Heart left ventricle (tissue), 16 donors: Measurements from ENCODE around the gene USP17L28. TPM values are rescaled to one million over a fixed set of nuclear protein-coding genes. Genes with fewer than 3 reads are reported as not detected.
"Not testable (repeated sequence)": the region's sequence is repeated elsewhere in the genome, so short reads cannot be mapped to it uniquely, and the experiment has no call there.

Source experiments
- ATAC-seq, 4 donors: fragments of 200-7000 bp; cut with Tn5 transposase; one replicate each; pipeline ENCODE4 v1.9.1; 2020 to 2022; ENCODE audit warnings: moderate library complexity in 4 of 4, mild to moderate bottlenecking in 3 of 4, moderate number of reproducible peaks in 1 of 4
- DNase-seq, 5 donors: peaks; one replicate each; pipeline ENCODE4 v3.0.0-alpha.2; 2020
- H3K27ac ChIP-seq, 12 donors: fragments of 200-600 bp; sonication (generic) in 4 of 12; one replicate each; pipeline versions ENCODE4 v1.5.0 to v1.8.0; 2016 to 2022; ENCODE audit warnings: mild to moderate bottlenecking in 2 of 12
- H3K27me3 ChIP-seq, 9 donors: fragments of 200-600 bp; sonication (generic) in 2 of 9; one replicate each; pipeline versions ENCODE4 v1.5.1 to v1.8.0; 2016 to 2022; ENCODE audit warnings: mild to moderate bottlenecking in 3 of 9
- H3K36me3 ChIP-seq, 9 donors: fragments of 200-600 bp; sonication (generic) in 2 of 9; one replicate each; pipeline versions ENCODE4 v1.5.0 to v1.8.0; 2018 to 2022; ENCODE audit warnings: mild to moderate bottlenecking in 2 of 9
- H3K4me1 ChIP-seq, 12 donors: fragments of 200-600 bp; sonication (generic) in 4 of 12; one replicate each; pipeline versions ENCODE4 v1.5.0 to v1.8.0; 2016 to 2022; ENCODE audit warnings: mild to moderate bottlenecking in 3 of 12
- H3K4me3 ChIP-seq, 12 donors: fragments of 200-600 bp; sonication (generic) in 4 of 12; one replicate each; pipeline versions ENCODE4 v1.5.0 to v1.8.0; 2017 to 2022; ENCODE audit warnings: mild to moderate bottlenecking in 9 of 12, moderate library complexity in 4 of 12
- H3K9me3 ChIP-seq, 12 donors: fragments of 200-600 bp; sonication (generic) in 4 of 12; one replicate each; pipeline versions ENCODE4 v1.5.0 to v1.8.0; 2016 to 2022; ENCODE audit warnings: mild to moderate bottlenecking in 1 of 12
- CTCF ChIP-seq, 12 donors: fragments of 200-600 bp; sonication (generic) in 4 of 12; IDR thresholded peaks; one replicate each; pipeline versions ENCODE4 v1.5.0 to v1.8.0; 2018 to 2022; ENCODE audit warnings: antibody characterized with exemption in 12 of 12, mild to moderate bottlenecking in 5 of 12
- POLR2A ChIP-seq, 2 donors: fragments of 450-650 bp; IDR thresholded peaks; one replicate each; pipeline ENCODE4 v1.6.1; 2017; ENCODE audit warnings: antibody characterized with exemption in 2 of 2, mild to moderate bottlenecking in 2 of 2, moderate library complexity in 2 of 2
- WGBS, 4 donors: extraction: QIAGEN DNeasy Blood & Tissue Kit in 2 of 4; methylation state at CpG; one replicate each; pipeline versions ENCODE4 v1.1.5 to v1.1.7; 2013 to 2018; 5-methylcytosine and 5-hydroxymethylcytosine counted together
- intact Hi-C, 10 donors: fragments of 100-400 bp; cut with DNase I; formaldehyde crosslinking; loops; one replicate each; pipeline versions ENCODE4 v1.11.1 to v1.14.2; 2022
- polyA plus RNA-seq, 2 donors: library from polyadenylated mRNA; stranded (reverse); fragments of 200-250 nt; gene quantifications; one replicate each; pipeline ENCODE4 v1.2.3, GENCODE V29; 2013
- total RNA-seq, 9 donors: library from RNA; depleted of rRNA in 2 of 9; stranded (reverse); fragments of >200 nt in 2 of 9; fragmentation: NEBNext Ultra II Directional in 3 of 9; extraction: Animal tissue kit (Norgen Biotek cat#: 25700) in 3 of 9; gene quantifications; one replicate each; pipeline versions ENCODE4 v1.1.0 to v1.2.4, GENCODE V29; 2016 to 2023
- donor health status: ischemic (EF 13 %, LVEDD 7.1; RV severe dilation, severe dysfunction).
- donor health status: healthy with polysubstance abuse.
- donor health status: DM: no; HTN: yes; CAD: no.
- donor health status: DM: no; HTN: no; CAD: no.
- donor health status: ischemic (EF 25% LVEDD 6.9; RV normal size, moderate dysfunction).
- donor health status: ischemic (EF 25% LVEDD 5.7; RV mildly dilated, moderate dysfunction).
- donor health status: healthy.
- donor health status: DM: yes; HTN: yes; CAD: no.
- donor health status: ischemic (EF 35%, LVEDD 5.7; RV mildly dilated, moderate dysfunction).
- donor health status: nonischemic (EF 11% LVEDD 7.7; RV severe dilation, severe dysfunction).
- donor health status: DM: yes; HTN: yes; CAD: no.
- donor health status: PGD.
- donor health status: ischemic (EF 29% LVEDD 5.4; RV normal size, mild dysfunction).
- donor health status: nonischemic (EF 23%, LVEDD 6.1; RV moderate dilation, normal function).

USP17L28 gene
- total and polyA plus RNA-seq, 11 donors = not detected

GRCh38 chr4:9381012-9381534 lies 32.4 kb downstream of the USP17L28 start:
- H3K27me3 ChIP-seq, H3K4me1 ChIP-seq, intact Hi-C loops, H3K9me3 ChIP-seq, H3K36me3 ChIP-seq, ATAC-seq, H3K27ac ChIP-seq: not testable (repeated sequence)
- TF ChIP-seq CTCF (IDR thresholded peaks at IDR 0.05) = peak; percentile 37 to 74 (median 58)
- 21 to 31% (median 27%) methylated on average over 5 to 36 of the region's 36 CpGs for WGBS, 4 donors
- DNase-seq = peak; percentile 12 to 60 (median 25)
- peak overlapping the region; percentile 20 to 65 (median 48) for H3K4me3 ChIP-seq

- Histone ChIP-seq H3K4me1 (no peaks in the 10 kb centered on the region), H3K36me3 (no peaks in the 10 kb centered on the region), H3K27me3 (peaks cover 0 to 2% (median 0%) of the 10 kb centered on the region in 9 donors), H3K4me3 (no peak overlapping the region), H3K27ac (no peak overlapping the region), H3K9me3 (no peaks in the 10 kb centered on the region)
- intact Hi-C loops = no loop called here
- no peak for DNase-seq
- WGBS, 4 donors = 76 to 85% (median 82%) methylated on average over 1 of the region's 1 CpG
- no peak for ATAC-seq
- TF ChIP-seq CTCF (IDR thresholded peaks at IDR 0.05) = no peak
- no peak for TF ChIP-seq POLR2A (IDR thresholded peaks at IDR 0.05)
Observed at GRCh38 chr4:9384126-9384525, 35.4 kb downstream of the USP17L28 start.

GRCh38 chr4:9389001-9389400 lies 40.3 kb downstream of the USP17L28 start:
- H3K4me1 ChIP-seq, ATAC-seq, H3K27me3 ChIP-seq, H3K9me3 ChIP-seq, intact Hi-C loops, DNase-seq, H3K4me3 ChIP-seq, H3K36me3 ChIP-seq, H3K27ac ChIP-seq: not testable (repeated sequence)
- WGBS, 4 donors = 56 to 61% (median 57%) methylated on average over 2 of the region's 2 CpGs

Other genes starting within 250 kb of the USP17L28 start
- not detected for gene FAM90A26, start 178.5 kb upstream of the USP17L28 start, total RNA-seq
- gene FAM90A26, start 178.5 kb upstream of the USP17L28 start, polyA plus RNA-seq = not detected
- not detected for gene USP17L10, start 138.2 kb upstream of the USP17L28 start, total RNA-seq
- not detected for gene USP17L10, start 138.2 kb upstream of the USP17L28 start, polyA plus RNA-seq
- gene USP17L11, start 133.5 kb upstream of the USP17L28 start, total RNA-seq = not detected
- not detected for gene USP17L11, start 133.5 kb upstream of the USP17L28 start, polyA plus RNA-seq
- gene USP17L12, start 128.7 kb upstream of the USP17L28 start, total RNA-seq = not detected
- not detected for gene USP17L12, start 128.7 kb upstream of the USP17L28 start, polyA plus RNA-seq
- not detected for gene USP17L13, start 124.0 kb upstream of the USP17L28 start, total RNA-seq
- not detected for gene USP17L13, start 124.0 kb upstream of the USP17L28 start, polyA plus RNA-seq
- gene USP17L15, start 114.5 kb upstream of the USP17L28 start, total RNA-seq = not detected
- not detected for gene USP17L15, start 114.5 kb upstream of the USP17L28 start, polyA plus RNA-seq
- gene USP17L17, start 105.0 kb upstream of the USP17L28 start, total RNA-seq = not detected
- not detected for gene USP17L17, start 105.0 kb upstream of the USP17L28 start, polyA plus RNA-seq
- gene USP17L18, start 100.3 kb upstream of the USP17L28 start, total RNA-seq = not detected
- not detected for gene USP17L18, start 100.3 kb upstream of the USP17L28 start, polyA plus RNA-seq
- not detected for gene USP17L19, start 95.5 kb upstream of the USP17L28 start, total RNA-seq
- gene USP17L19, start 95.5 kb upstream of the USP17L28 start, polyA plus RNA-seq = not detected
- gene USP17L20, start 90.8 kb upstream of the USP17L28 start, total RNA-seq = not detected
- not detected for gene USP17L20, start 90.8 kb upstream of the USP17L28 start, polyA plus RNA-seq
- not detected for gene USP17L21, start 86.0 kb upstream of the USP17L28 start, total RNA-seq
- not detected for gene USP17L21, start 86.0 kb upstream of the USP17L28 start, polyA plus RNA-seq
- gene USP17L22, start 81.3 kb upstream of the USP17L28 start, total RNA-seq = not detected
- not detected for gene USP17L22, start 81.3 kb upstream of the USP17L28 start, polyA plus RNA-seq
- gene USP17L24, start 23.7 kb upstream of the USP17L28 start, total RNA-seq = not detected
- not detected for gene USP17L24, start 23.7 kb upstream of the USP17L28 start, polyA plus RNA-seq
- gene USP17L25, start 19.0 kb upstream of the USP17L28 start, total RNA-seq = not detected
- gene USP17L25, start 19.0 kb upstream of the USP17L28 start, polyA plus RNA-seq = not detected
- gene USP17L26, start 14.2 kb upstream of the USP17L28 start, total RNA-seq = not detected
- gene USP17L26, start 14.2 kb upstream of the USP17L28 start, polyA plus RNA-seq = not detected
- not detected for gene USP17L5, start 9.5 kb upstream of the USP17L28 start, total RNA-seq
- gene USP17L5, start 9.5 kb upstream of the USP17L28 start, polyA plus RNA-seq = not detected
- not detected for gene USP17L27, start 4.7 kb upstream of the USP17L28 start, total RNA-seq
- gene USP17L27, start 4.7 kb upstream of the USP17L28 start, polyA plus RNA-seq = not detected
- not detected for gene USP17L29, start 4.7 kb downstream of the USP17L28 start, total RNA-seq
- gene USP17L29, start 4.7 kb downstream of the USP17L28 start, polyA plus RNA-seq = not detected
- not detected for gene USP17L30, start 14.2 kb downstream of the USP17L28 start, total RNA-seq
- not detected for gene USP17L30, start 14.2 kb downstream of the USP17L28 start, polyA plus RNA-seq
- gene DEFB131A, start 95.5 kb downstream of the USP17L28 start, total RNA-seq = not detected
- gene DEFB131A, start 95.5 kb downstream of the USP17L28 start, polyA plus RNA-seq = not detected